ENCODE data around the gene EFNA5. TPM values are rescaled to one million over a fixed set of nuclear protein-coding genes. Genes with fewer than 3 reads are reported as not detected.

EFNA5 gene
- total and polyA plus RNA-seq, 2 of the 8 experiments (the other 6 are each of a cell fraction or from before 2014, with no cell fraction given) = 9.6 to 21.8 TPM

GRCh38 chr5:107544476-107544875, 126.3 kb downstream of the EFNA5 start (continued):
- TF ChIP-seq CTCF (IDR thresholded peaks at IDR 0.05; ENCODE audit: control extremely low read depth in 1 of 3, insufficient read depth in 1 of 3, low read depth in 1 of 3, low read length in 3 of 3) (no peak), PHF8 (conservative IDR thresholded peaks at IDR 0.05; ENCODE audit: low read depth, low read length) (no peak), RNF2 (IDR thresholded peaks at IDR 0.05; ENCODE audit: borderline replicate concordance, low read depth, low read length, missing control alignments, poor library complexity, severe bottlenecking) (no peak), FOSL1 (IDR thresholded peaks at IDR 0.05; ENCODE audit: insufficient read depth, low read depth, low read length) (no peak), GABPA (IDR thresholded peaks at IDR 0.05; ENCODE audit: borderline replicate concordance, insufficient read depth, low read length) (no peak), BRCA1 (IDR thresholded peaks at IDR 0.05; ENCODE audit: low read depth, low read length) (no peak), SP4 (IDR thresholded peaks at IDR 0.05; ENCODE audit: low read length) (no peak), TBP (IDR thresholded peaks at IDR 0.05; ENCODE audit: low read depth, low read length) (no peak)
- TF ChIP-seq, protein P1, sequence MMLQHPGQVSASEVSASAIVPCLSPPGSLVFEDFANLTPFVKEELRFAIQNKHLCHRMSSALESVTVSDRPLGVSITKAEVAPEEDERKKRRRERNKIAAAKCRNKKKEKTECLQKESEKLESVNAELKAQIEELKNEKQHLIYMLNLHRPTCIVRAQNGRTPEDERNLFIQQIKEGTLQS (IDR thresholded peaks at IDR 0.05; ENCODE audit: insufficient read depth, low read depth, low read length) = no peak

Measured in H1 (cell line).